ENCODE measurements around the gene LRRC2.
"Not testable (repeated sequence)": the region's sequence is repeated elsewhere in the genome, so short reads cannot be mapped to it uniquely, and the experiment has no call there.

Gene LRRC2

GRCh38 chr3:46566040-46566641 is at the start of gene LRRC2:
Gene LRRC2 (minus strand): TSS chr3:46566302. CDS start chr3:46551591, 14,711 bp downstream.
- peak; percentile 58 for DNase-seq (ENCODE audit: low spot score)

DNA sequence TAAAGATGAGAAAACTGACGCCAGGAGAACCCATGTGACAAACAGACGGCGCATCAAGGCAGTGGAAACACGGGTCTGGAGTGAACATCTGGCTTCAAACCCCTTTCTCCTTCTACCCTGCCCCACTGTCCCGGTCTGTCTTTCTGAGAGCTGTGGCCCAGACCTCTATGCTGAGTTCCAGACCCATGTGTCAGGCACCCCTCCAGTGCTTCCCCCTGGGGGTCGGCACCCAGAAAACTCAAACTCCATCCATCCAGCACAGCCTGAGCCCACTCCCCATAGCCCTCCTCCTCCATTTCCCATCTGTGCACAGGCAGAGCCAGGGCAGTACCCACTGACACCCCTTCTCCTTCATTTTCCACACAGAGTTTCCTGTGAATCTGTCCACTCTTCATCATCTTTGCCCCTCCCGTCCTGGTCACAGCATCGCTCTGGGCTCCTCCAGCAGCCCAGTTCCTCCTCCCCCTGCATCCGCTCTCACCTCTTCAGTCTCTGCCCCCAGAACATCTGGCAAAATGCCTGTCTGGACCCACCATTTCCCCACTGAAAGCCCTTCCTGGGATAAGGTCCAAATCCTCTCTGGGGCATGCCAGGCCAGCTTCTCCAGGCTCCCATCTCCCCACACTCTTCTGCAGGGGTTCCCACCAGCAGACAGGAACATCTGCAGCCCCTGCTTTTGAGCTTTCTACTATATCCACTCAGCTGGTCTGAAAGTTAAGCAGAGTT is 49.1 kb upstream of the LRRC2 start:
- DNase-seq (ENCODE audit: low spot score) = no peak

DNA sequence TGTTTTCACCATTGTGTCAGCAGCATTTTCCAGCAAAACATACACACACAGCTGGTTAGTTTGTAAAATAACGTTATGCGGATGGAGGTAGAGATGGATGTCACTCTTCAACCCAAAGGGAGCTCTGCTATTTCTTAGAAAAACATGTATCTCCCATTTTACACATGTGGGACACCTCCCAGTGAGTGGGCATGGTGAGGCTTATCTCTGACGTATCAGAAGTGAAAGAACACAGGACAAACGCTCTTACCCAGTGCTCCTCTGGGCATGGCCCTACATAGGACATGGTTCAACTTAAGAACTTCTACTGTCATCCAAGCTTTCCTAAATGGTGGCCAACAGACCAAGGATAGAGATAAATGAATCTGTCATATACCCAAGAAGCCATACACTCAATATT is 48.3 kb upstream of the LRRC2 start:
- DNase-seq (ENCODE audit: low spot score) = no peak

GRCh38 chr3:46613313-46614005 is 47.4 kb upstream of the LRRC2 start:
- DNase-seq (ENCODE audit: low spot score) = no peak

- DNase-seq (ENCODE audit: low spot score) = no peak
Measured at GRCh38 chr3:46612324-46612723, 46.2 kb upstream of the LRRC2 start, which contains the start of gene FAM240A. Gene FAM240A (plus strand): TSS chr3:46612525. CDS start chr3:46612684, 159 bp downstream.

DNA sequence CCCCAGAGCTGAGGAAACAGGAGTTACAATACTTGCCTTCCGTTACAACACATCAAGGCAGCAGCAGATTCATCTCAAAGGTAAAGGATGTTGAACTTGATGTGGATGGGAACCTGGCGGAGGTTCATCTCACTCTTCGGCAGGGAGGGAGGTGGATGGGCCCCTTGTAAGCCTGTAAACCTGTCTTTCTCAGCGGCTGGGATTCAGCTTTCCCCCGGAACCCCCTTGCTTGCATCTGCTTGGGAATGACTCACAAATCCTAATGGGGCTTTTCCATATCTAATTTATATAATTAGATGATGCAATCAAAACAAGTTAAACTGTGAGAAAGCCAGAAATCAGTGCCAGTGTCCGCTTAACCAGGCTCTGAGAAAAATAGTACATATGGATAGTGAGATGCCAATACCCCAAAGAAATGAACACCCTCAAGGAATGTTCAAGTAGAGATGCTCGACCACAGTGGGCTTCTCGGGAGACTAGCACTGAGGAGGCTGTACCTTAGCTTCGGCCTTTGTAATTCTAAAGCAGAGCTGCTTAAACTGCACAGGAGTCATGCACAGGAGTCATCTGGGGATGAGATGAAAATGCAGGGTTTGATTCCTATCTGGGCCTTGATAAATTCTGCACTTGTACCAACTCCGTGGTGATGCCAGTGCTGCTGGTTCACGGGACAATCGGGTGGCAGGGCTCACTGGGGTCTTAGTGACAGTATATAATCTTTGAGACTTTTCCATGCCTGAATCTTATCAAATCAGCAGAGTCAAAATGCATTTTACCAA is 44.0 kb upstream of the LRRC2 start:
- DNase-seq (ENCODE audit: low spot score) = no peak

DNA sequence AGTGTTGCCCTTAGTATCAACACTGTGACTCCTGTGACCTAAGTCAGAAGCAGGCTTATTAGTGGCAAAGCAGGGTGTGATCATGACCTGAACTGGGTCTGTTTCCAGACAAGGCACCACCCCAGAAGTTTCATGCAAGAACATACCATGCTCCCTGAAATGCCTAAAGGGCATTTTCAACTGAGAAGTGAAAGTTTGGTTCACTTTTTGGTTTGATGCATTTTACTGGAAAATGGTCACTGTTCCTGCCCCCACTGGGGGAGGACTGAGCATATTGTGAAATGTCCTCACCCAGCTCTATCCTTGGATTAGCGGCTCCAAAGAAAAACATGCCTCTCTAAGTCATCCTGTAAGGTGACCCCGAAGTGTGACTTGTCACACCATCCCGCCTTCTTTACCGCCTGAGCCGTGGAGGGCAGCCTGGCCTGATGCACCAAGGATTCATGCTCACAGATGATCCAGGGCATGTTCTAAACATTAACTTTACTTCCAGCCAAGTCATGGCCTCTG is 43.2 kb upstream of the LRRC2 start:
- no peak for DNase-seq (ENCODE audit: low spot score)

DNA sequence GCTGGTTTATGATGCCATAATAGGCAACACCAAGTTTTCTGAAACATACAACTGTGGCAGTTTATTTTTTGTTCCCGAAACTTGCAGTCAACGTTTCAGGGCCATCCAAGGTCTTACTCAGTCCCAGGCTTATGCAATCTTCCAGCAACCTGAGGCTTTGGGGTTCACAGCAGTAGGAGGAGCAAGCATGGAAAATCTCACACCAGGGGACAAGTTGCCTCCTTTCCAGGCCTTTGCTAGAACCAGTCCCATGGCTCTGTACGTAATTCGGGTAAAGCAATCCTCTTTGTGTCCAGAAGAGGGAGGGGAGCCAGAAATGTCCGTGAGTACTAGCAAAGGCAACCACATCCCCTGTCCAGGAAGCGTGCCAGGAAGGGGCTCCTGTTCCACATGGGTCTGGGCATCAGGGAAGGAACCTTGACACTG is 41.5 kb upstream of the LRRC2 start:
- DNase-seq (ENCODE audit: low spot score) = no peak

DNA sequence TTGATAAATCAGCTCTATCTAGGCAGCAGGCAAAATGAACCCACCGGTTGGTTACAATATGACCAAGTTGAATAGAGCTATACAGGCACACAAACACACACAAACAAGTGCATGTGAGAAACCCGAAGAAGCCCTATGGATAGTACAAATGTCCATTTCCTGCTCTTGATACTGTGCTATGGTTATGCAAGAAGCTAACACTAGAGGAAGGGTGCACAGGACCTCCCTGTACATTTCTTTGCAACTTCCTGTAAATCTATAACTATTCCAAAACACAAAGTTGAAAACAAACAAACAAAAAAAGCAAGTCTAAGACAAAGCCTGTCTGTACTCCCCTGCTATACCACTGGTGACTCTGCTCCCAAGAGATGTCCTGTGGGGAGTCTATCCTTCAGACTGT is 38.0 kb upstream of the LRRC2 start:
- no peak for DNase-seq (ENCODE audit: low spot score)

DNA sequence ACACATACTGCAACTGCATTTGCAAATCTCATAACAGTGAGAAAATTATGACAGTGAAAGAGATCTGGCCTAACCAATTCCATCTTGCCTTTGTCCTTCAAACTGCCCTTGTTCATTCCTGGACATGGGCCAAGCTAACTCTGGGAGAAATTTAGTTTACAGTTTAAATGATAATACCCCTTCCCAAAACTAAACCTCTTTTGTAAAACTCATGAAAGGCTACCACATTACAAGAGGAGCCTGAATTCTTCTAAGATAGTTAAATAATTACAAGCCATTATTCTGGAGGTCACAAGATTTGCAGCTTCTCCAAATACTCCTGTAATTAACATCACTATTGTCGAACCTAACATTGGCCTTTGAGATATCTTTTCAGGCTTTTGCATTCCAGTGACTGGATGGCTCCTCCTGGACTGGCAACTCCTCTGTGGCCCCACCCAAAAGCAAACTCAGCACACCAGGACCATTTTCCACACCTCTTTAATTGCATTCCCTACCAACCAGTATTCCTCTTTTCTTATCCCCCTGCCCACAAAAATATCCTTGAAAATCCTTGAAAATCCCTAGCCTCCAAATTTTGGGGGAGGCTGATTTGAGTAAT is 37.4 kb upstream of the LRRC2 start:
- no peak for DNase-seq (ENCODE audit: low spot score)

DNA sequence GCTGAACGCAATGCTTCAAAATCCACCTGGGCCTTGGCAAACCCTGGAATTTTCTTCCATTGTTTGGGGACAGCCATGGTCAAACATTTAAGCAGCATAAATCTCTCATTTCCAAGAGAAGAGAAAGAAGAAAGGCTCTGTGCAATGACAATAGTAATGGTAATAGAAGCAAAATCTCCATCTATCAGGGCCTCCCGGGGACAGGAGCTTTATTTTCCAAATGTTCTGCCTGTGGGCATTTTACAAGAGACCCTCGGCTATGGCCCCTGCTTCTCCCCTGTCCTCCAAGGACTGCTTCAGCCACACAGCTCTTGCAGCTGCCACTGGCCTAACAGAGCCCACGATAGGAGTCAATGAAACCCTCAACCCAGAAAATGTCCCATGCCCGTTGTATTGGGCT is 33.5 kb upstream of the LRRC2 start:
- no peak for DNase-seq (ENCODE audit: low spot score)

- DNase-seq (ENCODE audit: low spot score) = no peak
Measured at GRCh38 chr3:46595819-46596314, 29.8 kb upstream of the LRRC2 start.

- DNase-seq (ENCODE audit: low spot score) = no peak
Measured at GRCh38 chr3:46594723-46595122, 28.6 kb upstream of the LRRC2 start.

DNA sequence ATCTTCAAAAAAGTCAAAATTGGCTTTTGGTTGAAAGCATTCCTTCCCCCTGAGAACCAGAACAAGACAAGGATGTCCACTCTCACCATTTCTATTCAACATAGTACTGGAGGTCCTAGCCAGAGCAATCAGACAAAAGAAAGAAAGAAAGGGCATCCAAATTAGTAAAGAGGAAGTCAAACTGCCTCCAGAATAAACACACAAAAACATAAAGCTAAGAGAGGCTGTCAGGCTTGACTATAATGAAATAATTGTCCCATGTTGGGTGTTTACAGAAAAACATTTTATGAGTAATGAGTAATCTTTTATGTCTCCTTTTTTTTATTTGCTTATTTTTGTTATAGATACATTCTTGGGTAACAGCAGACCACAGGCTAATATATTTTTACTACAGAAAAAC is 27.9 kb upstream of the LRRC2 start:
- DNase-seq (ENCODE audit: low spot score) = no peak

- DNase-seq (ENCODE audit: low spot score) = no peak
Measured at GRCh38 chr3:46593274-46593862, 27.3 kb upstream of the LRRC2 start.

GRCh38 chr3:46587268-46587667 is 21.2 kb upstream of the LRRC2 start:
- DNase-seq (ENCODE audit: low spot score) = not testable (repeated sequence)

DNA sequence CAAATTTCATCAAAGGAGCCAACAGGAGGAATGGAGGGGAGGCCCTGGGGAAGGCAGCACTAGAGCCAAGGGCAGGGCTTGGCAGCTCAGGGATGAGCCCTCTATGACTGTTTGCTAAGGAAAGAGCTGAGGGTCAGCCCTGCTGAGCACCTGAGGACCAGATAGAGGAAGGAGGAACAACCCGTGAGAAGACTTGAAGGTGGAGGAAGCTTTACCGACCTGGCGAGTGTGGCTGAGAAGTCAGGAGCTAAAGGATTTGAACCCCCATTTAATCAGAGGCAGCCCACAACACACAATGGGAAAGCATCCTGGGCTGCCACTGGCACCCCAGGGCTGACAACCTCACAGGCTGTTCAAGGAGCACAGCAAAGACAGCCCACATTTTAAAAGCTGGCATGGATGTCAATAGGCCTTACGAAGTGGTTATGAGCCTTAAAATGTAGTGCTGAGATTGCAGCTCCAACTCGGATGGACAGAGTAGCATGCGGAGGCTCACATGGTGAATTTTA is 20.7 kb upstream of the LRRC2 start:
- no peak for DNase-seq (ENCODE audit: low spot score)

DNA sequence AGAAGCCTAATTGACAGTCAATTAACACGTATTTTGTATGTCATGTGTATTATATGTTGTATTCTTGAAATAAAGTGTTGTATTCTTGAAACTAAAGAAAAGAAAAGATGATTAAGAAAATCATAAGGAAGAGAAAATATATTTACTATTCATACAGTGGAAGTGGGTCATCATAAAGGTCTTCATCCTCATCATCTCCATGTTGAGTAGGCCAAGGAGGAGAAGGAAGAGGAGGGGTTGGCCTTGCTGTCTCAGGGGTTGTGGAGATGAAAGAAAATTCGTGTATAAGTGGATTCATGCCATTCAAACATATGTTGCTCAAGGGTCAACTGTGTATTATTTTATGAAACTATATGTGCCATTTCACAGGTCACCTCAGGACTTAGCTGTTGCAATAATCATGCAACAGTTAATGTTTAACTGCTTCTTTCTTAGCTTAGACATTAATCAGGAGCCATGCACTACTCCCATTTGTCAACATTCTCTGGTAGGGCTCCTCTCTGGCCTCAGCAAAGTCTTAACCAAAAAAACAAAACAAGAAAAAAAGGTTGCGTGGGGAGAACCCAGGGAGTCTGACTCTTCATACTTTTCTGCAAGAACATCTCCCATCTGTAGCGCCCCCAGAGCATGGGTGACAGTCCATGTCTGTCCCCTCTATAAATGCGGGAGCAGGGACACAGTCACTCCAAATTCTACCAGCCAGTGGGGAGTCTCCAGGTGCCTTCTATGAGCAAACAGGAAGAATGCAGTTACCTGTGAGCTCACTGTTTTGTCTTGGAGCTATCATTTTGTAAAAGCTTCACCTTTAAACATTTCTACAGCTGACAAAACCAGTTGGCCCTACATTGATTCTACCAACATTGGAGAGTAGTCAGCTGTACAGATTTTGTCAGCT is 19.9 kb upstream of the LRRC2 start:
- no peak for DNase-seq (ENCODE audit: low spot score)

DNA sequence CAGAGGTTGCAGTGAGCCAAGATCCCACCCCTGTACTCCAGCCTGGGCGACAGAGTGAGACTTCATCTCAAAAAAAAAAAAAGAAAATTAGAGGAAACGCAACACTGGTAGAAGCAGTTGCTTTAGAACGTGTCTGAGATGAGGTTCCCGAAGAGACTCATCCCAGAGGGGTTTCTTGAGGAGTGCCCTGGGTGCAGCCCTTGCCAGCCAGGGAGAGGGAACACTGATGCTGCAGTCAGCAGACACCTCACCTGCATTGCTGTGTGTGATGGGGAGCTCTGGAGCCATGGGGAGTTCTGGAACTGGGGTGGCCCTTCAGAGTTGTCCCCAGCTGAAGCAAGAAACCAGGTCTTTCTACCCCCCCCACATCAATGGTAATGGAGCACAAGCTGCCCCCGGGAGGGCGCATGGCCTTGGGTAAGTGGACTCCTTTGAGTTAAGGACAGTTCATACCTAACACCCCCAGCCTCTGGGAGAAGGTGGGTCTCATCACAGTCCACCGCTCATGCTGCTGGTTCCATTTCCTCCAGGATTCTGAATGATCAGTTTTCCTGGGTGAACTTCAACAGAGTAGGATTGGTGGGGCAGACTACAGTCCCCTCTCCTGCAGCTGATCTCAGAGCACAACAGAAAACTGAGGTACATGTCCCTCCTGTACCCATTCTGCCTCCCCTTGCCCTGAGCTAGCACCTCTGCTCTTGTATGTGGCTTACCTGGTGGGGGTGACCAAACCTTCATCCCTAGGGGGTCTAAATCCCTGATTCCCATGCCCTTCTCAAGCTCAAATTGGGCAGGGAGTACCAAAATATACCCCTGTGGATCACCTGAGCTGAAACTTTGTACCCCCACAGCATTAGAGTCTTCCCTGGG is 18.7 kb upstream of the LRRC2 start:
- no peak for DNase-seq (ENCODE audit: low spot score)

Data from iPS-NIHi11 (cell line).